Mesenchymal stem cell (in vitro differentiated cells and primary cell): ENCODE data around the gene KIAA1671.

Experiments used
- DNase-seq: peaks from one replicate; pipeline ENCODE4 v3.0.0-alpha.2; 2013
- H2AFZ ChIP-seq: one replicate; pipeline ENCODE4 v1.6.1; 2013; ENCODE audit warnings: low read depth, mild to moderate bottlenecking, control low read depth, inconsistent platforms, low read length, moderate library complexity
- H2AK5ac ChIP-seq: 2 replicates; pipeline ENCODE4 v1.6.1; 2013; ENCODE audit warnings: low read length, moderate library complexity, mild to moderate bottlenecking, inconsistent platforms; ENCODE audit not compliant: severe bottlenecking
- H2BK120ac ChIP-seq: one replicate; pipeline ENCODE4 v1.6.1; 2013; ENCODE audit warnings: low read depth, mild to moderate bottlenecking, inconsistent platforms, low read length, moderate library complexity
- H2BK12ac ChIP-seq, 2 experiments: one replicate each; pipeline ENCODE4 v1.6.1; 2013; ENCODE audit warnings: inconsistent platforms in 2 of 2, low read length in 2 of 2, mild to moderate bottlenecking in 2 of 2, moderate library complexity in 2 of 2, control low read depth in 1 of 2
- H2BK15ac ChIP-seq: one replicate; pipeline ENCODE4 v1.6.1; 2013; ENCODE audit warnings: mild to moderate bottlenecking, low read depth, inconsistent platforms; ENCODE audit not compliant: poor library complexity, severe bottlenecking
- H2BK5ac ChIP-seq: 2 replicates; pipeline ENCODE4 v1.6.1; 2013; ENCODE audit warnings: low read depth, mild to moderate bottlenecking, low read length, control low read depth, inconsistent platforms; ENCODE audit not compliant: poor library complexity, severe bottlenecking
- H3K14ac ChIP-seq, 2 experiments: one replicate each; pipeline ENCODE4 v1.6.1; 2013; ENCODE audit warnings: inconsistent platforms in 2 of 2, low read length in 2 of 2, control low read depth in 1 of 2, mild to moderate bottlenecking in 1 of 2, moderate library complexity in 1 of 2
- H3K18ac ChIP-seq, 2 experiments: one replicate each; pipeline ENCODE4 v1.6.1; 2013; ENCODE audit warnings: inconsistent platforms in 2 of 2, low read length in 2 of 2, control low read depth in 1 of 2, low read depth in 1 of 2, mild to moderate bottlenecking in 1 of 2
- H3K23ac ChIP-seq, 2 experiments: one replicate each; pipeline ENCODE4 v1.6.1; 2013; ENCODE audit warnings: inconsistent platforms in 2 of 2, low read length in 2 of 2, mild to moderate bottlenecking in 2 of 2, moderate library complexity in 2 of 2, control low read depth in 1 of 2
- H3K27ac ChIP-seq: 2 replicates; pipeline ENCODE4 v1.5.1; 2013; ENCODE audit warnings: mild to moderate bottlenecking, moderate library complexity, low read length, control low read depth, inconsistent platforms; ENCODE audit not compliant: poor library complexity, severe bottlenecking
- H3K27me3 ChIP-seq, 2 experiments: 2 replicates each; pipeline versions ENCODE4 v1.6.1 to v1.7.0; 2013; ENCODE audit warnings: low read length in 2 of 2, mild to moderate bottlenecking in 2 of 2, moderate library complexity in 2 of 2, control low read depth in 1 of 2, inconsistent platforms in 1 of 2; ENCODE audit not compliant: control insufficient read depth in 1 of 2, insufficient read depth in 1 of 2
- H3K36me3 ChIP-seq, 2 experiments: 2 replicates each; pipeline versions ENCODE4 v1.6.1 to v1.7.0; 2013; ENCODE audit warnings: low read length in 2 of 2, control low read depth in 1 of 2, inconsistent platforms in 1 of 2, low read depth in 1 of 2, mild to moderate bottlenecking in 1 of 2; ENCODE audit not compliant: insufficient read depth in 2 of 2, control insufficient read depth in 1 of 2
- H3K4ac ChIP-seq, 2 experiments: one replicate each; pipeline ENCODE4 v1.6.1; 2013; ENCODE audit warnings: inconsistent platforms in 2 of 2, low read length in 2 of 2, mild to moderate bottlenecking in 2 of 2, moderate library complexity in 2 of 2, control low read depth in 1 of 2, low read depth in 1 of 2
- H3K4me1 ChIP-seq: 2 replicates; pipeline ENCODE4 v1.6.1; 2013; ENCODE audit warnings: low read depth, low read length, control low read depth; ENCODE audit not compliant: control insufficient read depth, insufficient read depth
- H3K4me2 ChIP-seq: 2 replicates; pipeline ENCODE4 v1.6.1; 2013; ENCODE audit warnings: low read length, mild to moderate bottlenecking, inconsistent platforms; ENCODE audit not compliant: poor library complexity, severe bottlenecking
- H3K4me3 ChIP-seq, 2 experiments: 2 replicates each; pipeline versions ENCODE4 v1.5.1 to v1.7.0; 2013; ENCODE audit warnings: low read length in 2 of 2, mild to moderate bottlenecking in 2 of 2, control low read depth in 1 of 2, low read depth in 1 of 2; ENCODE audit not compliant: insufficient read depth in 1 of 2
- H3K79me1 ChIP-seq: replicated peaks from 2 replicates; pipeline ENCODE4 v1.6.1; 2013; ENCODE audit warnings: mild to moderate bottlenecking, control low read depth, low read length, inconsistent platforms; ENCODE audit not compliant: poor library complexity, severe bottlenecking
- H3K9ac ChIP-seq: 2 replicates; pipeline ENCODE4 v1.7.0; 2013; ENCODE audit warnings: mild to moderate bottlenecking, low read length, moderate library complexity
- H3K9me3 ChIP-seq: 2 replicates; pipeline ENCODE4 v1.7.0; 2013; ENCODE audit warnings: mild to moderate bottlenecking, low read length; ENCODE audit not compliant: control insufficient read depth
- H4K8ac ChIP-seq: one replicate; pipeline ENCODE4 v1.6.1; 2013; ENCODE audit warnings: inconsistent platforms, mild to moderate bottlenecking, low read length, moderate library complexity
- H4K91ac ChIP-seq: one replicate; pipeline ENCODE4 v1.6.1; 2013; ENCODE audit warnings: mild to moderate bottlenecking, low read length, inconsistent platforms
- WGBS: methylation state at CpG from one replicate; pipeline ENCODE4 v1.1.7; 2013; ENCODE audit warnings: mixed read lengths; 5-methylcytosine and 5-hydroxymethylcytosine counted together

KIAA1671 gene

GRCh38 chr22:25092119-25092518, 139.6 kb downstream of the KIAA1671 start:
- Histone ChIP-seq H3K9ac (no peak overlapping the region), H3K4me3 (no peak overlapping the region), H2BK5ac (no peak overlapping the region), H3K4ac (no peak overlapping the region), H3K18ac (no peak overlapping the region), H3K27ac (no peak overlapping the region), H4K8ac (no peak overlapping the region), H3K4me1 (no peaks in the 10 kb centered on the region), H4K91ac (no peak overlapping the region), H3K9me3 (no peaks in the 10 kb centered on the region), H3K36me3 (no peaks in the 10 kb centered on the region), H2BK12ac (no peak overlapping the region), H3K79me1 (no peaks in the 10 kb centered on the region), H2AK5ac (no peak overlapping the region), H2AFZ (no peak overlapping the region), H2BK15ac (no peak overlapping the region), H2BK120ac (no peak overlapping the region), H3K23ac (no peak overlapping the region), H3K4me2 (no peak overlapping the region), H3K27me3 (peaks cover 3 to 9% of the 10 kb centered on the region in 2 experiments), H3K14ac (peak overlapping the region in 1 of 2 experiments; percentile 96)
- WGBS, result 86% methylated on average over 4 of the region's 4 CpGs
- DNase-seq, result no peak

- Histone ChIP-seq H2BK15ac (no peak overlapping the region), H3K23ac (no peak overlapping the region), H3K4me3 (no peak overlapping the region), H3K4me1 (peaks cover 5% of the 10 kb centered on the region), H3K9me3 (no peaks in the 10 kb centered on the region), H2BK120ac (no peak overlapping the region), H3K36me3 (no peaks in the 10 kb centered on the region), H2BK5ac (no peak overlapping the region), H3K18ac (no peak overlapping the region), H4K8ac (no peak overlapping the region), H2BK12ac (no peak overlapping the region), H3K27ac (no peak overlapping the region), H3K79me1 (no peaks in the 10 kb centered on the region), H3K27me3 (peaks cover 3 to 9% of the 10 kb centered on the region in 2 experiments), H3K4ac (no peak overlapping the region), H4K91ac (no peak overlapping the region), H2AK5ac (no peak overlapping the region), H3K14ac (no peak overlapping the region), H2AFZ (no peak overlapping the region), H3K4me2 (no peak overlapping the region), H3K9ac (no peak overlapping the region)
- WGBS, result 98% methylated on average over 4 of the region's 6 CpGs
- DNase-seq, result no peak
These were observed 142.1 kb downstream of the KIAA1671 start for GRCh38 chr22:25094579-25094978.

- no peaks in the 10 kb centered on the region for H3K9me3 ChIP-seq
- peaks cover 5% of the 10 kb centered on the region for H3K4me1 ChIP-seq
- H4K8ac ChIP-seq, result no peak overlapping the region
- H3K14ac ChIP-seq, result no peak overlapping the region
- peaks cover 3 to 9% of the 10 kb centered on the region in 2 experiments for H3K27me3 ChIP-seq
- no peak overlapping the region for H3K18ac ChIP-seq
- no peak overlapping the region for H3K23ac ChIP-seq
- no peaks in the 10 kb centered on the region for H3K79me1 ChIP-seq
- H3K4me3 ChIP-seq, result no peak overlapping the region
- no peak overlapping the region for H3K4ac ChIP-seq
- no peak overlapping the region for H2AK5ac ChIP-seq
- no peak overlapping the region for H2AFZ ChIP-seq
- no peaks in the 10 kb centered on the region for H3K36me3 ChIP-seq
- no peak overlapping the region for H2BK15ac ChIP-seq
- no peak overlapping the region for H3K4me2 ChIP-seq
- H2BK5ac ChIP-seq, result no peak overlapping the region
- H3K9ac ChIP-seq, result no peak overlapping the region
- no peak for DNase-seq
- H2BK120ac ChIP-seq, result no peak overlapping the region
- H2BK12ac ChIP-seq, result no peak overlapping the region
- no peak overlapping the region for H4K91ac ChIP-seq
- WGBS, result 77% methylated on average over 7 of the region's 7 CpGs
- no peak overlapping the region for H3K27ac ChIP-seq
These were observed 143.4 kb downstream of the KIAA1671 start for GRCh38 chr22:25095869-25096268.

- no peaks in the 10 kb centered on the region for H3K79me1 ChIP-seq
- WGBS, result 93% methylated on average over 16 of the region's 17 CpGs
- no peak overlapping the region for H4K8ac ChIP-seq
- H4K91ac ChIP-seq, result no peak overlapping the region
- no peaks in the 10 kb centered on the region for H3K36me3 ChIP-seq
- no peak overlapping the region for H2BK5ac ChIP-seq
- H2BK12ac ChIP-seq, result no peak overlapping the region
- no peak overlapping the region for H2AFZ ChIP-seq
- peaks cover 3 to 9% of the 10 kb centered on the region in 2 experiments for H3K27me3 ChIP-seq
- no peak overlapping the region for H3K14ac ChIP-seq
- no peak overlapping the region for H3K4ac ChIP-seq
- no peak overlapping the region for H3K9ac ChIP-seq
- no peak overlapping the region for H3K4me2 ChIP-seq
- H2AK5ac ChIP-seq, result no peak overlapping the region
- no peak for DNase-seq
- no peak overlapping the region for H3K27ac ChIP-seq
- H3K23ac ChIP-seq, result no peak overlapping the region
- H3K4me3 ChIP-seq, result no peak overlapping the region
- no peak overlapping the region for H3K18ac ChIP-seq
- no peak overlapping the region for H2BK120ac ChIP-seq
- peaks cover 5% of the 10 kb centered on the region for H3K4me1 ChIP-seq
- no peaks in the 10 kb centered on the region for H3K9me3 ChIP-seq
- H2BK15ac ChIP-seq, result no peak overlapping the region
These were observed 144.3 kb downstream of the KIAA1671 start for GRCh38 chr22:25096638-25097405.
